GM18526 (cell line): Measurements from ENCODE around the gene MPL.

Experiments
- POLR2A ChIP-seq: IDR thresholded peaks from 3 replicates; pipeline ENCODE4 v1.6.1; 2011; ENCODE audit not compliant: insufficient read length; ENCODE audit errors: extremely low read depth

The MPL gene

GRCh38 chr1:43303471-43304313 lies 33.9 kb upstream of the MPL start:
- TF ChIP-seq POLR2A, result no peak

- TF ChIP-seq POLR2A, result no peak
Measured at GRCh38 chr1:43304314-43304681, 33.3 kb upstream of the MPL start.

- no peak for TF ChIP-seq POLR2A
Measured at GRCh38 chr1:43304771-43305300, 32.8 kb upstream of the MPL start.

GRCh38 chr1:43305461-43305860 lies 32.2 kb upstream of the MPL start:
- no peak for TF ChIP-seq POLR2A

GRCh38 chr1:43305926-43306687 lies 31.5 kb upstream of the MPL start:
- no peak for TF ChIP-seq POLR2A

GRCh38 chr1:43306688-43307457 lies 30.7 kb upstream of the MPL start:
- no peak for TF ChIP-seq POLR2A

- no peak for TF ChIP-seq POLR2A
Measured at GRCh38 chr1:43307458-43308158, 30.0 kb upstream of the MPL start.

GRCh38 chr1:43308635-43309404 lies 28.8 kb upstream of the MPL start:
- TF ChIP-seq POLR2A, result no peak

GRCh38 chr1:43309405-43310025 lies 28.1 kb upstream of the MPL start:
- no peak for TF ChIP-seq POLR2A

GRCh38 chr1:43311521-43311920 lies 26.1 kb upstream of the MPL start:
- no peak for TF ChIP-seq POLR2A

- TF ChIP-seq POLR2A, result no peak
Measured at GRCh38 chr1:43312212-43312623, 25.4 kb upstream of the MPL start.

GRCh38 chr1:43312663-43313515 lies 24.7 kb upstream of the MPL start:
- no peak for TF ChIP-seq POLR2A

- TF ChIP-seq POLR2A, result no peak
Measured at GRCh38 chr1:43313771-43314170, 23.8 kb upstream of the MPL start.
